ENCODE measurements around the gene TNRC6A. TPM values are rescaled to one million over a fixed set of nuclear protein-coding genes. Genes with fewer than 3 reads are reported as not detected.

TNRC6A gene
- total RNA-seq, 3 donors from 2014 or later, result 49.3 to 84.9 (median 59.6) TPM

GRCh38 chr16:24781256-24781655 is 51.8 kb downstream of the TNRC6A start:
- Histone ChIP-seq H3K9me3 (no peaks in the 10 kb centered on the region), H3K4me3 (no peak overlapping the region), H3K27me3 (no peaks in the 10 kb centered on the region), H3K4me1 (no peaks in the 10 kb centered on the region), H3K27ac (no peak overlapping the region), H3K36me3 (peaks cover 4% of the 10 kb centered on the region)
- intact Hi-C loops (cut with DNase I; ENCODE audit: low total_unique reads), result no loop called here
- TF ChIP-seq POLR2A (IDR thresholded peaks at IDR 0.05), result no peak
- no peak for TF ChIP-seq CTCF (IDR thresholded peaks at IDR 0.05)
- no peak for TF ChIP-seq POLR2AphosphoS5 (IDR thresholded peaks at IDR 0.05)
- no peak for DNase-seq (ENCODE audit: low spot score in 2 of 2)

GRCh38 chr16:24784121-24784520 is 54.7 kb downstream of the TNRC6A start:
- intact Hi-C loops (cut with DNase I; ENCODE audit: low total_unique reads), result no loop called here
- DNase-seq (ENCODE audit: low spot score in 2 of 2), result no peak

GRCh38 chr16:24789881-24790280 is 60.4 kb downstream of the TNRC6A start:
- H3K36me3 ChIP-seq, result peaks cover 11% of the 10 kb centered on the region
- no peak for TF ChIP-seq CTCF (IDR thresholded peaks at IDR 0.05)
- no peak for TF ChIP-seq POLR2AphosphoS5 (IDR thresholded peaks at IDR 0.05)
- no peak for TF ChIP-seq POLR2A (IDR thresholded peaks at IDR 0.05)
- no peaks in the 10 kb centered on the region for H3K9me3 ChIP-seq
- intact Hi-C loops (cut with DNase I; ENCODE audit: low total_unique reads), result no loop called here
- H3K4me3 ChIP-seq, result no peak overlapping the region
- no peaks in the 10 kb centered on the region for H3K4me1 ChIP-seq
- H3K27ac ChIP-seq, result no peak overlapping the region
- H3K27me3 ChIP-seq, result no peaks in the 10 kb centered on the region
- DNase-seq (ENCODE audit: low spot score in 2 of 2), result no peak

More at GRCh38 chr16:24784121-24784520, 54.7 kb downstream of the TNRC6A start:
- Histone ChIP-seq H3K9me3 (no peaks in the 10 kb centered on the region), H3K36me3 (peaks cover 4% of the 10 kb centered on the region), H3K27ac (no peak overlapping the region), H3K27me3 (no peaks in the 10 kb centered on the region), H3K4me3 (no peak overlapping the region), H3K4me1 (no peaks in the 10 kb centered on the region)
- no peak for TF ChIP-seq POLR2A (IDR thresholded peaks at IDR 0.05)
- no peak for TF ChIP-seq POLR2AphosphoS5 (IDR thresholded peaks at IDR 0.05)
- TF ChIP-seq CTCF (IDR thresholded peaks at IDR 0.05), result no peak

GRCh38 chr16:24800586-24800985 is 71.1 kb downstream of the TNRC6A start:
- DNase-seq (ENCODE audit: low spot score in 2 of 2), result no peak
- H3K9me3 ChIP-seq, result no peaks in the 10 kb centered on the region
- no peak overlapping the region for H3K27ac ChIP-seq
- no peak overlapping the region for H3K4me3 ChIP-seq
- H3K4me1 ChIP-seq, result no peaks in the 10 kb centered on the region
- H3K27me3 ChIP-seq, result no peaks in the 10 kb centered on the region
- TF ChIP-seq POLR2A (IDR thresholded peaks at IDR 0.05) (no peak), CTCF (IDR thresholded peaks at IDR 0.05) (no peak), POLR2AphosphoS5 (IDR thresholded peaks at IDR 0.05) (no peak)
- peaks cover 20% of the 10 kb centered on the region for H3K36me3 ChIP-seq
- intact Hi-C loops (cut with DNase I; ENCODE audit: low total_unique reads), result no loop called here

GRCh38 chr16:24801761-24802302 is 72.4 kb downstream of the TNRC6A start:
- Histone ChIP-seq H3K36me3 (peaks cover 24% of the 10 kb centered on the region), H3K9me3 (no peaks in the 10 kb centered on the region), H3K4me1 (no peaks in the 10 kb centered on the region), H3K4me3 (no peak overlapping the region), H3K27me3 (no peaks in the 10 kb centered on the region), H3K27ac (no peak overlapping the region)
- intact Hi-C loops (cut with DNase I; ENCODE audit: low total_unique reads), result no loop called here
- no peak for DNase-seq (ENCODE audit: low spot score in 2 of 2)
- TF ChIP-seq POLR2AphosphoS5 (IDR thresholded peaks at IDR 0.05) (no peak), POLR2A (IDR thresholded peaks at IDR 0.05) (no peak), CTCF (IDR thresholded peaks at IDR 0.05) (no peak)

All from breast epithelium (tissue), 4 donors.